Measurements from ENCODE around the gene EGFL7. TPM values are rescaled to one million over a fixed set of nuclear protein-coding genes. Genes with fewer than 3 reads are reported as not detected.

Gene EGFL7
- polyA plus RNA-seq, 1 of the 3 experiments (the other 2 are of a cell fraction): 43.0 TPM

DNA sequence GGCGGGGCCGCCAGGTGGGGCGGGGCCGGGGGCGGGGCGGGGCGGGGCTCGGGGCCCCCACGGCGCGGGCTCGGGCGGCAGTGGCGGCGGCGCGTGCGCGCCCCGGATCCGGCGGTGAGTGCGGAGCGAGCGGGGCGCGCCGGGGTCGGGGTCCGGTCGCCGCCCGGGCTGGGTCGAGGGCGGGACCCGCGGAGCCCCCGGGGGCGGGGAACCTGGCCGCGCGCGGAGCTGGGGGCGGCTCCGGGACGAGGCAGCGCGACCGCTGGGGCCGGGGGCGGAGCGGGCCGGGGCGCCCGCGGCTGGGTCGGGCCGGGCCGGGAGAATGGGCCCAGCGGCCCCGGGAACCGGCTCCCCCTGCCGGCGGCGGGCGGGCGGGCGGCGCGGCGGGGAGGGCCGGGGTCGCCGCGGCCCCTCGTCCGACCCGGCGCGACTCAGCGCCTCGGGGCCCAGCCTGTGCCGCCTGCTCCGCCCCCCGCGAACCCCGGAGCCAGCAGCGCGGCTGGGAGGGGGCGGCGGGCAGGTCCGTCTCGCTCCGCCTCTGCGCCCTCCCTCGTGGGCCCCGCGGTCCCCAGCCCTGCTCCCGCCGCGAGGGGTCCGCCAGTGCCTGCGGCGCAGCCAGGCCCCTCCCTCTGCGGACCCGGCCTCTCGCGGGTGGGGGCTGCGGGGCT, 3.1 kb downstream of the EGFL7 start:
- peak; percentile 95 for DNase-seq
- H3K9me3 ChIP-seq: no peaks in the 10 kb centered on the region
- H3K4me3 ChIP-seq (ENCODE audit: low read depth in 2 of 2, low read length in 1 of 2): peak overlapping the region; percentile 56 to 62
- POLR2A ChIA-PET: no interaction called here
- peak overlapping the region in 1 of 2 experiments; percentile 48; a peak in 1 of 4 replicates for H3K27ac ChIP-seq (ENCODE audit: low read depth in 2 of 2, low read length in 1 of 2)
- no peak overlapping the region for H3K9ac ChIP-seq
- peaks cover 0 to 21% of the 10 kb centered on the region in 2 experiments; a peak in 1 of 4 replicates for H3K4me1 ChIP-seq (ENCODE audit: control insufficient read depth in 1 of 2, insufficient read depth in 2 of 2, low read depth in 1 of 2, low read length in 1 of 2)
- TF ChIP-seq, protein P1, sequence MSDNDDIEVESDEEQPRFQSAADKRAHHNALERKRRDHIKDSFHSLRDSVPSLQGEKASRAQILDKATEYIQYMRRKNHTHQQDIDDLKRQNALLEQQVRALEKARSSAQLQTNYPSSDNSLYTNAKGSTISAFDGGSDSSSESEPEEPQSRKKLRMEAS (IDR thresholded peaks at IDR 0.05; ENCODE audit: low read depth): no peak
- TF ChIP-seq, protein P2, sequence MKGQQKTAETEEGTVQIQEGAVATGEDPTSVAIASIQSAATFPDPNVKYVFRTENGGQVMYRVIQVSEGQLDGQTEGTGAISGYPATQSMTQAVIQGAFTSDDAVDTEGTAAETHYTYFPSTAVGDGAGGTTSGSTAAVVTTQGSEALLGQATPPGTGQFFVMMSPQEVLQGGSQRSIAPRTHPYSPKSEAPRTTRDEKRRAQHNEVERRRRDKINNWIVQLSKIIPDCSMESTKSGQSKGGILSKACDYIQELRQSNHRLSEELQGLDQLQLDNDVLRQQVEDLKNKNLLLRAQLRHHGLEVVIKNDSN (IDR thresholded peaks at IDR 0.05; ENCODE audit: borderline replicate concordance, low read depth): no peak
- TF ChIP-seq, protein P3, sequence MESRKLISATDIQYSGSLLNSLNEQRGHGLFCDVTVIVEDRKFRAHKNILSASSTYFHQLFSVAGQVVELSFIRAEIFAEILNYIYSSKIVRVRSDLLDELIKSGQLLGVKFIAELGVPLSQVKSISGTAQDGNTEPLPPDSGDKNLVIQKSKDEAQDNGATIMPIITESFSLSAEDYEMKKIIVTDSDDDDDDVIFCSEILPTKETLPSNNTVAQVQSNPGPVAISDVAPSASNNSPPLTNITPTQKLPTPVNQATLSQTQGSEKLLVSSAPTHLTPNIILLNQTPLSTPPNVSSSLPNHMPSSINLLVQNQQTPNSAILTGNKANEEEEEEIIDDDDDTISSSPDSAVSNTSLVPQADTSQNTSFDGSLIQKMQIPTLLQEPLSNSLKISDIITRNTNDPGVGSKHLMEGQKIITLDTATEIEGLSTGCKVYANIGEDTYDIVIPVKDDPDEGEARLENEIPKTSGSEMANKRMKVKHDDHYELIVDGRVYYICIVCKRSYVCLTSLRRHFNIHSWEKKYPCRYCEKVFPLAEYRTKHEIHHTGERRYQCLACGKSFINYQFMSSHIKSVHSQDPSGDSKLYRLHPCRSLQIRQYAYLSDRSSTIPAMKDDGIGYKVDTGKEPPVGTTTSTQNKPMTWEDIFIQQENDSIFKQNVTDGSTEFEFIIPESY (IDR thresholded peaks at IDR 0.05; ENCODE audit: borderline replicate concordance, low read depth): no peak
- TF ChIP-seq FOXJ3 (CRISPR knock-in tag; IDR thresholded peaks at IDR 0.05) (no peak), EP300 (IDR thresholded peaks at IDR 0.05; ENCODE audit: borderline replicate concordance in 1 of 2, low read depth in 1 of 2, low read length in 1 of 2) (no peak), SIN3A (IDR thresholded peaks at IDR 0.05; ENCODE audit: borderline replicate concordance, low read depth, low read length) (no peak)
- H2AFZ ChIP-seq (ENCODE audit: low read depth): no peak overlapping the region
- H3F3A ChIP-seq (replicated peaks; ENCODE audit: insufficient read depth): no peaks in the 10 kb centered on the region
- no peaks in the 10 kb centered on the region for H3K27me3 ChIP-seq (ENCODE audit: insufficient read depth)
- no CpG with 5 or more reads among the region's 109 CpGs for WGBS (ENCODE audit: low lambda C conversion rate)
- H3K9me2 ChIP-seq: no peaks in the 10 kb centered on the region
- peak overlapping the region; percentile 85 for H3K4me2 ChIP-seq
- no peaks in the 10 kb centered on the region for H3K79me2 ChIP-seq (ENCODE audit: insufficient read depth)
- H3K36me3 ChIP-seq (replicated peaks in 1 of 2; ENCODE audit: control insufficient read depth in 1 of 2, insufficient read depth in 2 of 2, low read length in 1 of 2): no peaks in the 10 kb centered on the region
- H4K20me1 ChIP-seq (ENCODE audit: insufficient read depth): no peaks in the 10 kb centered on the region
- CTCF ChIA-PET: interaction anchor here (0.9 to 3.6 kb wide), 13 partner anchors 9 to 181 kb away, joined by 3 to 19 read pairs (median 5); no protein-coding TSS in a partner anchor

DNA sequence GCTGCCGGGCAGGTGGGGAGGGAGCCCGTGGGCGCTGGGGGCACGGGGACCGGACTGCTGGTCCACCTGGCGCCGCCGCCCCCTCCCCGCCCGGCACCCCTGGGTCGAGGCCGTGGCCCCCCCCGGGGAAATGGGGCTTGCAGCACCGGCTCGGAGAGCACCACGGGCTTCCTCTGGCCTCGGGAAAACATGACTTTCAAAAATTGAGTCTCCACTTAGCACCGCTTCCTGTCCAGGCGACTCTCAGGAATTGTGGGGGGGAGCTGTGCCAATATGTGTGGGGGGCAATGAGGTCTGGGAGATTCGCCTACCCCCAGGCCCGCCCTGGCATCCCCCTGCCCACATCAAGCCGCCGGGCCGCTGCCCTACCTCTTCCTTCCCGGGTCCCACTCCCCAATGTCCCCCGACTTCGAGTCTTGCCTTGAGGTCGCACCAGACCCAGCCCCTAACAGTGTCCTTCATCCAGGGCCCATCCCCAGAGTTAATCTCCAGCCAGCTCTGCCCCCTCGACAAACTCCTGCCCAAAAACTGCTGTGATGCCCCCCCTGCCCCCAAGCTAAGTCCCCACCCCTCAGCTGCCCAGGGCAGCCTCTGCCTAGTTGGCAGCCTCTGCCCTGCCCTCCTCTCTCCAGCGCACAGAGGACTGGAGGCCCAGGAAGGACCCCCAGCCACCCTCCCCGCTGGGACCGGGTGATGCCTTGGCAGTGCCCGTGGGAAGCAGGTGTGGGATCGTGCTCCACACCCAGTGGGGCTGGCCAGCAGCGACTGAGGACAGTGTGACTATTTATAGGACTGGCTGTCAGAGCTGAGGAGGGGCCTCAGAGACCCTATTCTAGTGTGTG, 3.9 kb downstream of the EGFL7 start:
- Histone ChIP-seq H3K79me2 (ENCODE audit: insufficient read depth) (no peaks in the 10 kb centered on the region), H4K20me1 (ENCODE audit: insufficient read depth) (no peaks in the 10 kb centered on the region), H3K4me1 (ENCODE audit: control insufficient read depth in 1 of 2, insufficient read depth in 2 of 2, low read depth in 1 of 2, low read length in 1 of 2) (peaks cover 0 to 24% of the 10 kb centered on the region in 2 experiments; a peak in 1 of 4 replicates), H3F3A (replicated peaks; ENCODE audit: insufficient read depth) (no peaks in the 10 kb centered on the region), H3K9ac (no peak overlapping the region), H3K27me3 (ENCODE audit: insufficient read depth) (no peaks in the 10 kb centered on the region), H3K9me2 (no peaks in the 10 kb centered on the region), H2AFZ (ENCODE audit: low read depth) (no peak overlapping the region), H3K9me3 (no peaks in the 10 kb centered on the region), H3K36me3 (replicated peaks in 1 of 2; ENCODE audit: control insufficient read depth in 1 of 2, insufficient read depth in 2 of 2, low read length in 1 of 2) (no peaks in the 10 kb centered on the region), H3K4me2 (peak overlapping the region; percentile 66), H3K27ac (ENCODE audit: low read depth in 2 of 2, low read length in 1 of 2) (no peak overlapping the region; a peak in 1 of 4 replicates), H3K4me3 (ENCODE audit: low read depth in 2 of 2, low read length in 1 of 2) (peak overlapping the region; percentile 39 to 56)
- ChIA-PET POLR2A (no interaction called here), CTCF (interaction anchor here (0.8 to 3.6 kb wide), 14 partner anchors 9 to 181 kb away, joined by 3 to 19 read pairs (median 4); no protein-coding TSS in a partner anchor)
- no peak for DNase-seq
- 78% methylated on average over 10 of the region's 35 CpGs for WGBS (ENCODE audit: low lambda C conversion rate)
- TF ChIP-seq TCF12 (IDR thresholded peaks at IDR 0.05): no peak
- no peak for TF ChIP-seq ELF1 (IDR thresholded peaks at IDR 0.05)
- no peak for TF ChIP-seq RXRA (IDR thresholded peaks at IDR 0.05; ENCODE audit: borderline replicate concordance, low read depth)
- no peak for TF ChIP-seq FOSL2 (IDR thresholded peaks at IDR 0.05; ENCODE audit: borderline replicate concordance, low read depth)
- no peak for TF ChIP-seq GATA2 (CRISPR knock-in tag; IDR thresholded peaks at IDR 0.05)
- no peak for TF ChIP-seq RCOR1 (IDR thresholded peaks at IDR 0.05; ENCODE audit: low read length)
- TF ChIP-seq MXI1 (IDR thresholded peaks at IDR 0.05; ENCODE audit: low read depth, low read length): no peak
- no peak for TF ChIP-seq GABPA (IDR thresholded peaks at IDR 0.05; ENCODE audit: low read depth)
- TF ChIP-seq, protein P3 (IDR thresholded peaks at IDR 0.05; ENCODE audit: borderline replicate concordance, low read depth): no peak
- TF ChIP-seq JUND (IDR thresholded peaks at IDR 0.05): no peak
- TF ChIP-seq RFX5 (IDR thresholded peaks at IDR 0.05; ENCODE audit: low read length): no peak
- no peak for TF ChIP-seq SMC3 (IDR thresholded peaks at IDR 0.05; ENCODE audit: low read depth, low read length)
- no peak for TF ChIP-seq CHD2 (IDR thresholded peaks at IDR 0.05; ENCODE audit: low read length, partially characterized antibody)

All from SK-N-SH (cell line).